NT2/D1 (cell line): Measurements from ENCODE around the gene IQSEC1.

Experiments used
- DNase-seq: peaks from one replicate; pipeline ENCODE4 v3.0.0-alpha.2; 2011; ENCODE audit warnings: low read depth, low spot score
- H3K27me3 ChIP-seq: 2 replicates; pipeline ENCODE4 v1.6.0; 2011; ENCODE audit warnings: mild to moderate bottlenecking; ENCODE audit not compliant: insufficient read length, insufficient read depth
- H3K36me3 ChIP-seq: 2 replicates; pipeline ENCODE4 v1.6.1; 2011; ENCODE audit warnings: mild to moderate bottlenecking, low read length, mixed read lengths; ENCODE audit not compliant: insufficient read depth, insufficient read length
- H3K4me1 ChIP-seq: 2 replicates; pipeline ENCODE4 v1.5.1; 2011; ENCODE audit not compliant: insufficient read depth, insufficient read length
- H3K4me3 ChIP-seq: 2 replicates; pipeline ENCODE4 v1.5.1; 2011; ENCODE audit warnings: low read depth; ENCODE audit not compliant: insufficient read length
- H3K9ac ChIP-seq: 2 replicates; pipeline ENCODE4 v1.6.0; 2011; ENCODE audit warnings: low read depth; ENCODE audit not compliant: insufficient read length
- H3K9me3 ChIP-seq: 2 replicates; pipeline ENCODE4 v1.5.1; 2011; ENCODE audit warnings: mild to moderate bottlenecking, low read length; ENCODE audit not compliant: insufficient read depth
- SUZ12 ChIP-seq: IDR thresholded peaks from 2 replicates; pipeline ENCODE4 v1.6.1; 2011; ENCODE audit not compliant: insufficient read length, insufficient read depth; ENCODE audit errors: extremely low read depth
- YY1 ChIP-seq: IDR thresholded peaks from 2 replicates; pipeline ENCODE4 v1.6.1; 2011; ENCODE audit not compliant: insufficient read length, insufficient read depth
- ZNF274 ChIP-seq: IDR thresholded peaks from 2 replicates; pipeline ENCODE4 v1.6.1; 2011; ENCODE audit warnings: mild to moderate bottlenecking, low read depth, low read length

Gene IQSEC1

GRCh38 chr3:13023235-13023970 is 49.8 kb downstream of the IQSEC1 start:
- Histone ChIP-seq H3K4me1 (peaks cover 27% of the 10 kb centered on the region), H3K9ac (no peak overlapping the region)
- no peak for DNase-seq

GRCh38 chr3:13022348-13023234 is 50.6 kb downstream of the IQSEC1 start:
- H3K4me3 ChIP-seq: peak overlapping the region; percentile 24
- TF ChIP-seq SUZ12 (no peak), YY1 (no peak), ZNF274 (no peak)
- H3K27me3 ChIP-seq: peaks cover 7% of the 10 kb centered on the region
- H3K9me3 ChIP-seq: no peaks in the 10 kb centered on the region
- peak; percentile 32 for DNase-seq
- H3K4me1 ChIP-seq: peaks cover 35% of the 10 kb centered on the region
- H3K36me3 ChIP-seq: peaks cover 1% of the 10 kb centered on the region
- H3K9ac ChIP-seq: peak overlapping the region; percentile 66

More at GRCh38 chr3:13023235-13023970, 49.8 kb downstream of the IQSEC1 start:
- no peaks in the 10 kb centered on the region for H3K36me3 ChIP-seq
- H3K9me3 ChIP-seq: no peaks in the 10 kb centered on the region
- TF ChIP-seq YY1 (no peak), SUZ12 (no peak), ZNF274 (no peak)
- H3K4me3 ChIP-seq: no peak overlapping the region
- peaks cover 3% of the 10 kb centered on the region for H3K27me3 ChIP-seq

GRCh38 chr3:13021141-13022114 is 51.8 kb downstream of the IQSEC1 start:
- H3K4me1 ChIP-seq: peaks cover 37% of the 10 kb centered on the region
- H3K9me3 ChIP-seq: no peaks in the 10 kb centered on the region
- H3K9ac ChIP-seq: peak overlapping the region; percentile 66
- peaks cover 6% of the 10 kb centered on the region for H3K36me3 ChIP-seq
- DNase-seq: no peak
- peak overlapping the region; percentile 24 for H3K4me3 ChIP-seq
- TF ChIP-seq SUZ12 (no peak), ZNF274 (no peak), YY1 (no peak)
- H3K27me3 ChIP-seq: peaks cover 7% of the 10 kb centered on the region

GRCh38 chr3:13020159-13020750 is 53.0 kb downstream of the IQSEC1 start:
- Histone ChIP-seq H3K4me1 (peaks cover 44% of the 10 kb centered on the region), H3K4me3 (no peak overlapping the region), H3K9ac (no peak overlapping the region), H3K27me3 (peaks cover 7% of the 10 kb centered on the region), H3K36me3 (peaks cover 6% of the 10 kb centered on the region), H3K9me3 (no peaks in the 10 kb centered on the region)
- DNase-seq: no peak
- TF ChIP-seq SUZ12 (no peak), YY1 (no peak), ZNF274 (no peak)

GRCh38 chr3:13019243-13020095 is 53.8 kb downstream of the IQSEC1 start:
- peak; percentile 72 for DNase-seq
- H3K27me3 ChIP-seq: peaks cover 7% of the 10 kb centered on the region
- H3K9ac ChIP-seq: peak overlapping the region; percentile 80
- peaks cover 6% of the 10 kb centered on the region for H3K36me3 ChIP-seq
- no peaks in the 10 kb centered on the region for H3K9me3 ChIP-seq
- TF ChIP-seq SUZ12: no peak
- no peak for TF ChIP-seq YY1
- TF ChIP-seq ZNF274: no peak
- H3K4me1 ChIP-seq: peaks cover 46% of the 10 kb centered on the region
- peak overlapping the region; percentile 42 for H3K4me3 ChIP-seq
